HG03025 (cell line): ENCODE data around the gene NOC2L.

Source experiments
- ATAC-seq: cut with Tn5 transposase; IDR thresholded peaks from one replicate; pipeline ENCODE4 v1.9.1; 2021; ENCODE audit warnings: mild to moderate bottlenecking, moderate library complexity; ENCODE audit not compliant: unreplicated experiment, low FRiP score

Gene NOC2L

GRCh38 chr1:919271-919872, 39.7 kb downstream of the NOC2L start:
- no peak for ATAC-seq

- ATAC-seq: no peak
Measured at GRCh38 chr1:918843-919242, 40.2 kb downstream of the NOC2L start.

GRCh38 chr1:918353-918752, 40.7 kb downstream of the NOC2L start:
- ATAC-seq: no peak

- ATAC-seq: no peak
Measured at GRCh38 chr1:917466-918091, 41.5 kb downstream of the NOC2L start.

- no peak for ATAC-seq
Measured at GRCh38 chr1:917076-917459, 42.0 kb downstream of the NOC2L start.

GRCh38 chr1:916173-917075, 42.6 kb downstream of the NOC2L start:
- no peak for ATAC-seq

GRCh38 chr1:915295-916172, 43.5 kb downstream of the NOC2L start:
- no peak for ATAC-seq

GRCh38 chr1:914891-915280, 44.2 kb downstream of the NOC2L start:
- ATAC-seq: no peak

GRCh38 chr1:914131-914890, 44.7 kb downstream of the NOC2L start:
- ATAC-seq: no peak

- no peak for ATAC-seq
Measured at GRCh38 chr1:913491-914130, 45.4 kb downstream of the NOC2L start.

GRCh38 chr1:912740-913301, 46.2 kb downstream of the NOC2L start:
- no peak for ATAC-seq

GRCh38 chr1:911875-912739, 46.9 kb downstream of the NOC2L start:
- ATAC-seq: no peak

- ATAC-seq: no peak
Measured at GRCh38 chr1:910881-911721, 48.0 kb downstream of the NOC2L start.

- no peak for ATAC-seq
Measured at GRCh38 chr1:910311-910880, 48.7 kb downstream of the NOC2L start.

GRCh38 chr1:909861-910310, 49.2 kb downstream of the NOC2L start:
- no peak for ATAC-seq

GRCh38 chr1:908661-909060, 50.4 kb downstream of the NOC2L start:
- ATAC-seq: no peak
